GM19193 (cell line): Measurements from ENCODE around the gene SYT8.

Experiments used
- POLR2A ChIP-seq: IDR thresholded peaks from 4 replicates; pipeline ENCODE4 v1.6.1; 2011; ENCODE audit not compliant: insufficient read depth, insufficient read length; ENCODE audit errors: extremely low read depth

The SYT8 gene

DNA sequence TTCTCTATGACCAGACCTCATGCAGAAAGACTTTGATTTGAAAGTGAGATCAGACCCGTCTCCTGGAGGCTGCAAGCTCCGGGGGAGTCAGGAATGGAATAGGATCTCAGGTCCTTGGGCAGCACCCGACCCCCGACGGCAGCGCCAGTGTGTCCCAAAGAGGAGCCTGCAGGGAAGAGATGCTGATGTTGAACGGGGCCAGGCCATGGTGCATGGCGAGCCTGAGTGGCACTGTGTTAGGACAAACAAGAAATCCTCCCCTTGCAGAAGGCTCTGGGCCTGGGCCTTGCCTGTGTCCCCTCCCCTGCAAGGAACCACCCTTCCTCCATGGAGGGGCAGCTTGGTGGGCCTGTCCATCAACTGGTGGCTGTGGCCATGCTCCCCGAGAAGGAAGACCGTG lies 20.1 kb upstream of the SYT8 start:
- no peak for TF ChIP-seq POLR2A

DNA sequence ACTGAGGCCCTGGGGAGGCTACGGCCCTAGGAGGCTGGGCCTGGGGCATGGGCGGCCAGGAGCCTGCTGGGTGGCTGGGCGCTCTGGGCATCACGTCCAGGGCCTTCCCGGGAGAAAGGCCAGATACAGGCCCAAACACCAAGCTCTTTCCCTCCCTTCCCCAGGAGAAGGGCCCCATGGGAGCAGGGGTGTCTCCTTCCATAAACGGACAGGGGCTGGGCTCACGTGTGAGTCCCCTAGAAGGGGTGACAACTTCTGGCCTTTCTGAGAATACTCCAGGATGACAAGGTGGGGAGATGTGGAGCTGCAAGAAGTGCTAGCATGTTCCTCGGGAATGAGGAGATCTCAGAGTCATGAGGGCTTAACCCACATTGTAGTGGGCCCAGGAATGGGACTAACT lies 19.5 kb upstream of the SYT8 start:
- no peak for TF ChIP-seq POLR2A

DNA sequence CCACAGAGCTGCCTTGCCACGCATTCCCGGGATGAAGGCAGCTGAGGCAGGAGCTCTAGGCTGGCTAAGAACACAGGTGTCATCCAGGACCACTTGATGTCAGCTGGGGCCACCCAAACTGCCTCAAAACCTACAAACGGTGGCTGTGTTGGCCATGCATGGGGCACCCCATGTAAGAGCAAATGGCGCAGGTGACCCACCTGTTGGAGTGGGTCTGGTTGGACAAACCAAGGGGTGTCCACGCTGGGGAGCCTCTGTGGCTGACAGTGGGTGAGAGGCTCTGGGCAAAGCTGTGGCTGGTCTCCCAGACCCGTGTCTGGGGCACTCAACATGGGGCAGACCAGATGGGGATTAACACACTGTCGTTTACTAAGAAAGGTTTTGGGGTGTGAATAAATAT lies 19.0 kb upstream of the SYT8 start:
- TF ChIP-seq POLR2A = no peak

DNA sequence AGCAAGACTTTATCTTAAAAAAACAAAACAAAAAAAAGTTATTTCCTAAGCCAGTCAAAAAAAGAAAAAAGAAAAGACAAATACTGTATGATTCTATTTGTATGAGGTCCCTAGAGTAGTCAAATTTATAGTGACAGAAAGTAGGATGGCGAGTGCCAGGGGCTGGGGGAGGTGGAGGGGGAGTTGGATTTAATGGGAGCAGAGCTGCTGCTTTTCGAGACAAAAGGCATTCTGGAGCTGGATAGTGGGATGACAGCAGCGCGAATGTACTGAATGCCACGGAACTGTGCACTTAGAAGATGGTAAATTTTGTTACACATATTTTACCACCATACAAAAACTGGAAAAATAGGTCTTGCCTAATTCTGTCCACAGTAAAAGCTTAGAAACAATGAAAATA lies 17.8 kb upstream of the SYT8 start:
- TF ChIP-seq POLR2A = no peak

DNA sequence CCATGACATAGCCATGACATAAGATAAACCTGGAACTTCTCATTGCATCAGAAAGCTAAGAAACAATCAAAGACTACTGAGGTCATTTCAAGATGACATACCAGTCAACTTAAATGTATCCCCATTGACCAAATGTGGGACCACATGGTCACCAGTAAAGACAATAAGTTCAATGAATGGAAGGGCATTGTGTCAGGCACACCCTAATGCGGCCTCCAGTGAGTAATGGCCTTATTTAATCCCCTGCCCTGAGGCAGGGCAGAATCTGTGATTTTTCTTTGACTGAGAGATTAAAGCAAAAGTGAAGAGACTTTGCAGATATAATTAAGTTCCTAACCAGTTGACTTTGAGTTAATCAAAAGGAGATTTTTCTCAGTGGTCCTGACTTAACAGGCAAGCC lies 17.3 kb upstream of the SYT8 start:
- TF ChIP-seq POLR2A = no peak

DNA sequence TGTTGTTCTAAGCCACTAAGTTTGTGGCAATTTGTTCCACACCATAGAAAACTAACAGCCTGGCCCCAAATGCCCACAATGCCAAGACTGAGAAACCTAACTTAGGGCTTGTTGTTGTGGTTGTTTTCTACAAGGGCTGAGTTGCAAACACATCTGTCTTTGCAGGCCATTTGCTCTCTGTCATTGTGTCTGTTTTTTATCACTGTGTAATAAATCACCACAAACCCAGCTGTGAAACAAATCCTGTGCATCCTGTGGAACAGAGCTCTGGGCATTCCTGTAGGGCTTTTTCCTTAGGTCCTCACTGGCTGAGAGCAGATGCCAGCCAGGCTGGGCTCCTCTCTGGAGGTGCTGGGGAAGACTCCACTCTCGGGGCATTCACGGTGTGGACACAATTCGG lies 15.7 kb upstream of the SYT8 start:
- TF ChIP-seq POLR2A = no peak

DNA sequence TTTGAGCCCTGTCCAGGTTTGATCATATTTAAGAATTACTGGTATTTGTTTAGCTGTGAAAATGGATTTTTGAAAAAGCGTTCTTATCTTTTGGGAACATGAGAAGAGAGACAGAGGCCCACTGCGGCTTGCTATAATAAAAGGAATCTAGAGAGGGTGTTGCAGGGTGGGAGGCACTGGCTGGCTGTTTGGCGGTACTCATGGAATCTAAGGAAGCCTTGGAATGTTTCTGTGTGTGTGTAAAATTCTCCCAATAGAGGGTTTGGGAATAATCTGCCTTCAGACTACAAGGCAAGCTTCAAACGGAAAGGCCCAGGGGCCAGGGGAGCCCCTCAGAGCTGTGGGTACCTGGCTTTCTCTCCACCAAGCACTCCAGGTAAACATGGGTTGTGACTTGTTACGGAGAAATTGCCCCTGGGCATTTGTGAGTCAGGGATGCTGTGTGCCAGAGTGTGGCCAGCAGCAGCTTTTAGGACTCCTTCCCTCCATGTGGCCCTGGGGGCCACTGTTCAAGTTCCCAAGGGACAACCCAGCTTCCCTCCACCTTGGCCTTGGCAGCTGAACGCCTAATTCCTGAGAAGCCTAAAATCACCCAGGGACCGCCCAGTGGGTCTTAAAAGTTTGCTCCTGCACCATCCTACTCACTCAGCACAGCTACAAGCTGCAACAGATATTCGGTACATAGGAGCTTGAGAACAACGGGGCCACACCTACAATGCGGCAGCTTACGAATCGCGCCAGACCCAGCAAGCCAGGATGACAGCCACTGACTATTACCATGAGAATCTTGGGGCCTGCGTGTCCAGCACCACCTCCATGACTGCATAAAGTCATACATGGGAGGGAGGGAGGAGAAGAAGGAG lies 14.1 kb upstream of the SYT8 start:
- TF ChIP-seq POLR2A = no peak

DNA sequence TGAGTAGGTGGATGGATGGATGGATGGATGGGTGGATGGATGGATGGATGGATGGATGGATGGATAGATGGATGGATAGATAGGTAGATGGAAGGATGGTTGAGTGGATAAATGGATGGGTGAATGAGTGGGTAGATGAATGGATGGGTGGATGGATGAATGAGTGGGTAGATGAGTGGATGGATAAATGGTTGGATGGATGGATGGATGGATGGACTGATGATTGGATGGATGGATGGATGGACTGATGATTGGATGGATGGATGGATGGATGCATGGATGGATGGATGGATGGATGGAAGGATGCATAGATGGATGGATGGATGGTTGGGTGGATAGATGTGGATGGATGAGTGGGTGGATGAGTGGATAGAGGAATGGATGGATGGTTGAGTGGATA lies 13.2 kb upstream of the SYT8 start:
- no peak for TF ChIP-seq POLR2A

DNA sequence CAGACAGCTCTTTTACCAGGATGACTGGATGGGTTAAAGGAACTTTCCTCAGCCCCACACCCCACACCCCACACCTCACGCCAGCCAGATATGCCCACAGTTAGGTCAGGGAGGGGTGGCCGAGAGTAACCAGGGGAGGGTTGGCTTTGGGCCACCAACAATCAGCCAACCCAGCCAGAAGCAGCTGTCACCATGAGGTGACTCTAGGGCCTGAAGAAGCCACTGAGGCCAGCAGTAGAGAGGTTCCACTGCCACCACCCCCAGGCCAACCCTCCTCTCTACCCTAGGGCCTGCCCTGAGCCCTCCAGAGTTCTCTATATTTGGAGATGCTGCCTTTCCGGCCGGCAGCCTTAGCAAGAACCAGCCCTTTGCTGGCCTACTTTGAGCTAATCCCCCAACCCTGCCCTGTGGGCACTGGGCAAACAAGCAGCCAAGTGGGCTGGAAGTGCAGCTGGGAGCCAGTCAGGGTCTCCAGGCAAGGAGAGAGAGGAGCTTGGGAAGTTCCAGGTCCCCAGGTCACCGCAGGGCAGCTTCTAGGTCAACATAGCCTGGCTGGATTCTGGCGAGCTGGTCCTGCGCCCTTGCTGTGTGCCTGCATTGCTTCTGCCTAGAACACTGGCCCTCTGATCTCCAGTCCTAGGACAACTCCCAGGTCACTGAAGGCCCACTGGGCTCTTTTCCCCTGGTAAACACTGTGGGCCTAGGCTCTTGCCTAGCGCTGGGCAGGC lies 12.0 kb upstream of the SYT8 start:
- TF ChIP-seq POLR2A = no peak

DNA sequence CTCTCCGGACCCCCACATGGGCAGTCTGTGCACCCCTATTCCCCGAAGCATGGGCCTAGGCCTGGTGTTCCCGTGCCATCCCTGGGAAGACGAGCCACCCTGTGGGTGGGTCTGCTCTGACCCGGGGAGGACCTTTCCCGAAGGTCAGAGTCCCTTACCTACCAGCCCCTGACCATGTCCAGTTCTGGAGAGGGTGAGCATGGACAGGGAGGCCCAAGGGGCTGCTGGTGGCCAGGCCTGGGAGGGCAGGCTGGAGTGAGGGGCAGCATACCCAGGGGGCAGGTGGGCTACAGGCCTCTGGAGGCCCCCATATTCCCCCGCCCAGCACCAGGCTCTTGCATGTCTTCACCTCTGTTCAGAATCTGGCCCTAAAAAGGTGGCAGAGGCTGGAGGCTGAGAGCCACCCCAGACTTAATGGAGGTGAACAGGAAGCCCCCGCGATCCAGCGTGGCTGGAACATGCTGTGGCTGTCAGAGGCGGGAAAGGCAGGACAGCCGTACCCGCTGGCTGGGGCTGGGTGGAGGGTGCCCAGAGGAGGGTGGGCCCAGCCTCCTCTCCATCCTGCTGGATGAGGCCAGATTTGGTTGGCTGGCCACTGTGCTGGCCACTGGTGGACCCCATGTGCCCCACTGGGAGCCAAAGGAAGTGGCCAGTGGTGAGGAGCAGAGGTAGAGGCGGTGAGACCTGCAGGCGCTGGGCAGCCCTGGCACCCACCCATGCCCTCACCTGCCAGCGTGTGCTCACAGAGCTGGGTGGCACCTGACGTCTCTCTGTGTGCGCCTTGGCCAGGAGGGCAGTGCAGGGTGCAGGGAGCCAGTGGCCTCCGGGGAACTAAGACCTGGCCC lies 11.2 kb upstream of the SYT8 start:
- TF ChIP-seq POLR2A = no peak

DNA sequence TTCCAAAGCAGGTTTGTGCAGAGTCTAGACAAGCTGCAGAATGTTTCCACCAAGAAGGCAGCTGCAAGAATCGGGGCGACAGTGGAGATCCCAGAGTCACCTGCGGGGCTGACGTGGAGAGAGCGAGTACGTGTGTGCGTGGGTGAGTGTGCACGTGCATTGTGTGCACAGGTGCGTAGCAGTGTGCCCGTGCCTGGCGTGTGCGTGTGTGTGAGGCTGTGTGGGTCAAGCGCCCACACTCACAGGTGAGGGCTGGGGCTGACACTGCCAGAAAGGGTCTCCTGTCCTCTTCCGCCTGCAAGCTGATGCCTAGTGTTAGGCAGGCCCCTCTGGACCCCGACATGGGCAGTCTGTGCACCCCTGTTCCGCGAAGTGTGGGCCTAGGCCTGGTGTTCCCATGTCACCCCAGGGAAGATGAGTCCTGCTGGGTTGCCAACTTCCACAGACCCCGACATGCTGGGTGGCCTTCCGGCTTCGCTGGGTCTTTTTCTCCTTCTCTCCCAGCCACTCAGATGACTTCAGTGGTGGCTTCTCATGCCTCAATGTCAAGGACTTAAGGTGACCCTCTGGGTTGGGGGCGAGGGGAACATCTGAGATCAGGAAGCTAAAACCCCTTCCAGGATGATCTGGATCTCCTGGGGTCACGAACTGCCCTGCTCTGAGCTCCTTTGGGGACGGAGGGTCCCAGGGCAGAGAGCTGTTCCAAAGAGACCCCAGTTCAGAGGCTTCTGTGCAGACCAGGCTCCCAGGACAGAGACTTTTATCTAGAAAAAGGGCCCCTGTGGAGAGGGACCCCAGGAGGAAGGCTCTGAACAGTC lies 10.4 kb upstream of the SYT8 start:
- TF ChIP-seq POLR2A = no peak

DNA sequence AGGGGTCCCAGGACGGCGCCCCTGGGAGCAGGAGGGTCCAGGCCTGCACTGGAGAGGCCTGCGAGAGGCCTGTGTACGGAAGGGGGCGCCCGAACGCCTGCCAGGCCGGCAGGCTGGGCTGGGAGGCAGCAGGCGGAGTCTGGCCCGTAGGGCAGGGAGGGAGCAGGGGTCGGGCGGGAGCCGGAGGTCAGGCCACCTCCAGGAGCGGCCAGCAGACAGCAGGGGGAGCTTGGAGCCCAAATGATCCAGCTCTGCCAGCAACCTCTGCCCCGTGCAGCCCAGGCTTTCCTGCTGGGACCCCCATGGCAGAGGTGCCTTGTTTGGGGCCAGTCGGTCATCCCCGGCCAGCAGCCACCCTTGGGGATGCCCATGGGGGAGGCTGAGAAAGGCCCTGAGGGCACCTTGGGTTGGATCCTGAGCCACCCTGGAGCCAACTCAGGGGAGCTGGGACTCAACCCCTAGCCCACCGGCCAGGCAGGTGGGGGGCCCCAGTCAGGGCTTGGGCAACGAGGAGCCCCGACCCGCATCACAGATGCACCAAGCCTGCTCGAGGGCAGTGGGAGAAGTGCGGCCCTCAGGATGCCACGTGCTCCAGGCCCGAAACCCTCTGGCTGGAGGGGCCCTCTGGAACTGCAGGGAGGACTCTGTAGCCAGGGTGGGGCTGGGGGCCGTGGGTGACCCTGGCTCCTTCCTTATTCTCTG lies 9.6 kb upstream of the SYT8 start:
- TF ChIP-seq POLR2A = no peak

DNA sequence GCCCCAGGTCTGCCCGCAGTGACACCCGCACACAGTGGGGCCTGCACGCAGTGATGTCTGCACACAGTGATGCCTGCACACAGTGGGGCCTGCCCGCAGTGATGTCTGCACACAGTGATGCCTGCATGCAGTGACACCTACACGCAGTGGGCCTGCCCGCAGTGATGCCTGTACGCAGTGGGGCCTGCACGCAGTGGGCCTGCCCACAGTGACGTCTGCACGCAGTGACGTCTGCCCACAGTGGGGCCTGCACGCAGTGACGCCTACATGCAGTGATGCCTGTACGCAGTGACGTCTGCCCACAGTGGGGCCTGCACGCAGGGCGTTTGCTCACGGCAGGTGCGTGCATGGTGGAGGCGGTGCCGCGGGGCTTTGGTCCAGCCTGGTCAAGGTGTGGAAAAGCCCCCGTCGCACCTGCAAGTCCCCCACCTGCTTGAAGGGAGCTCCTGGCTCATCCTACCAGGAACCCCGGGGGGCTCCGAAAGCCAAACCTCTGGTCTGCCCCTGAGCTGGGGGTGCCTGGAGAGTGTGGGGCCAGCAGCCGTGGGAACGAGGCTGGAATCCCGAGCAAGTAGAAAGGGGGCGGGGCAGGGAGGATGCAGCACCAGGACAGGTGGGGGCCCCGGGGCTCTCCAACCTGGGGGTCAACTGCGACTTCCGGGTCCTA lies 8.9 kb upstream of the SYT8 start:
- no peak for TF ChIP-seq POLR2A
